Measurements from ENCODE around the gene ERICH4.
"Not testable (repeated sequence)": the region's sequence is repeated elsewhere in the genome, so short reads cannot be mapped to it uniquely, and the experiment has no call there.

Gene ERICH4

DNA sequence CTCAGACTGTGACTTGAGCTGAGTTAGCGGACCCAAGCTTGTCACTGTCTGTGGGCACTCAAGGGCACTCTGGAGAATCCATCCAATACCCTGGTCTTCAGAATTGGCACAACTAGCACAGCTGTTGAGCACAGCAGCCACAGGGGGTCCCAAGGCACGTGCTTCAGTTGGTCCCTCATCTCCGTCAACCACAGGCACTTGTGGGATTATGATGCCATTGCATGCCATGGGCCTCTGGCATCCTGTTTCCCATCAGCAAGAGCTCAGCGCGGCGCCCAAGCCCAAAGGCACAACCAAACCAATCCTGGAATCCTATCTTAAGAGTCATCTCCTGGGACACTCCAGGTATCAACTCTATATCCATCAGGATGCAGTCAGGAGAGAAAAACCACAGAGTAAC is 12.0 kb upstream of the ERICH4 start:
- TF ChIP-seq CTCF (IDR thresholded peaks at IDR 0.05; ENCODE audit: extremely low read depth, missing control alignments) = no peak
- DNase-seq (ENCODE audit: low spot score) = no peak

- DNase-seq (ENCODE audit: low spot score) = no peak
- no peak for TF ChIP-seq CTCF (IDR thresholded peaks at IDR 0.05; ENCODE audit: extremely low read depth, missing control alignments)
Measured at GRCh38 chr19:41431426-41432386, 11.2 kb upstream of the ERICH4 start.

GRCh38 chr19:41433171-41433570 is 9.8 kb upstream of the ERICH4 start:
- no peak for DNase-seq (ENCODE audit: low spot score)
- TF ChIP-seq CTCF (IDR thresholded peaks at IDR 0.05; ENCODE audit: extremely low read depth, missing control alignments) = no peak

DNA sequence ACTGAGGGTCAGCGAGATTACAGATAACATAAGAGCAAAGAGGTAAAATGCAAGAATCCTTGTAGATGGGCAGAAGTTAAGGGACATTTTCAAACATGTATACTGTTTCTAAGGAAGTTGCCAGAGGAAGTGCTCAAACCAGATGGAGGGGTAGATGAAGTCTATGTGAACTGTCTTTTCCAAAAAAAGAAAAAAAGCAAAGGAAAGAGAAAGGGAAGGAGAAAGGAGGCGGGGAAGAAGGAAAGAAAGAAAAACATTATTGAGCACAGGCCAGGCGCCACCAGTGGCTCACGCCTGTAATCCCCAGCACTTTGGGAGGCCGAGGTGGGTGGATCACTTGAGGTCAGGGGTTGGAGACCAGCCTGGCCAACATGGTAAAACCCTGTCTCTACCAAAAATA is 8.5 kb upstream of the ERICH4 start:
- TF ChIP-seq CTCF (IDR thresholded peaks at IDR 0.05; ENCODE audit: extremely low read depth, missing control alignments) = no peak
- no peak for DNase-seq (ENCODE audit: low spot score)

DNA sequence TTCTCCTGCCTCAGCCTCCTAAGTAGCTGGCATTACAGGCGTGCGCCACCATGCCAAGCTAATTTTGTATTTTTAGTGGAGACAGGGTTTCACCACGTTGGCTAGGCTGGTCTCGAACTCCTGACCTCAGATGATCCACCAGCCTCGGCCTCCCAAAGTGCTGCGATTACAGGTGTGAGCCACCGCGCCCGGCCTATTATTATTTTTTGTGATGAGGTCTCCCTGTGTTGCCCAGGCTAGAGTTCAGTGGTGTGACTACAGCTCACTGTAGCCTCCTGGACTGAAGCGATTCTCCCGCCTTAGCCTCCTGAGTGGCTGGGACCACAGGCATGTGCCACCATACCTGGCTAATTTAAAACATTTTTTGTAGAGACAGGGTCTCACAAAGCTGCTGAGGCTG is 7.6 kb upstream of the ERICH4 start:
- not testable (repeated sequence) for DNase-seq (ENCODE audit: low spot score)

DNA sequence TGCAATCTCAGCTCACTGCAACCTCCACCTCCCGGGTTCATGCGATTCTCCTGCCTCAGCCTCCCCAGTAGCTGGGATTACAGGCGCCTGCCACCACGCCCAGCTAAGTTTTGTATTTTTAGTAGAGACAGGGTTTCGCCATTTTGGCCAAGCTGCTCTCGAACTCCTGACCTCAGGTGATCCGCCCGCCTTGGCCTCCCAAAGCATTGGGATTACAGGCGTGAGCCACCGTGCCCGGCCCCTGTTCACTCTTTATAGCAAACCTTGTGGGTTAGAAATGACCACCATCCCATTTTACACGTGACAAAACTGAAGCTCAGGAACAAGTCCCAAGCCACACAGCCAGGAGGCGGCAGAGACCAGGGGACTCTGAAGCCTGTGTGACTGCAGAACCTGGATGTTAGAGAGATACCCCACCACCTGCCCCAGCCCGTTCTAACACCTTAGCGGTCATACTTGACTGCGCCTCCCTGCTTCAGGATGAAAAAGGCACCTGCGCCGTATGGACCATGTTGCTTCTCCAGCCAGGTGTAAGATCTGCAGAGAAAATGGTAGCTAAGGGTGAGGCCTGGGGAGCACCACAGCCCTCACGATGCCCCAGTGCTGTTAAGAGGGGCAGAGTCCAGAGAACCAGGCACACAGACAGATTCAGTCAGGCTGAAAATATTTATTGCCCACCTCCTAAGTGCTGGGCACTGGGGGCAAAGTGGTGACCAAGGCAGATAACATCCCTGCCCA is 6.9 kb upstream of the ERICH4 start:
- TF ChIP-seq CTCF (IDR thresholded peaks at IDR 0.05; ENCODE audit: extremely low read depth, missing control alignments) = no peak

GRCh38 chr19:41436674-41436951 is 6.3 kb upstream of the ERICH4 start:
- TF ChIP-seq CTCF (IDR thresholded peaks at IDR 0.05; ENCODE audit: extremely low read depth, missing control alignments) = no peak
- DNase-seq (ENCODE audit: low spot score) = no peak

More for the DNA sequence above, 6.9 kb upstream of the ERICH4 start:
- DNase-seq (ENCODE audit: low spot score) = no peak

All from GM20000 (cell line).